Colon (tissue), 2 donors: ENCODE data around the gene GRIK3.

Experiments
- FAIRE-seq: peaks from 2 replicates; lab custom pipeline; 2012; peaks lifted over from hg19 to GRCh38; lab: Jason Lieb, UNC
- donor health status: control.
- donor health status: control.

GRIK3 gene

GRCh38 chr1:36851595-36851994 is 182.7 kb downstream of the GRIK3 start:
- FAIRE-seq = no peak

DNA sequence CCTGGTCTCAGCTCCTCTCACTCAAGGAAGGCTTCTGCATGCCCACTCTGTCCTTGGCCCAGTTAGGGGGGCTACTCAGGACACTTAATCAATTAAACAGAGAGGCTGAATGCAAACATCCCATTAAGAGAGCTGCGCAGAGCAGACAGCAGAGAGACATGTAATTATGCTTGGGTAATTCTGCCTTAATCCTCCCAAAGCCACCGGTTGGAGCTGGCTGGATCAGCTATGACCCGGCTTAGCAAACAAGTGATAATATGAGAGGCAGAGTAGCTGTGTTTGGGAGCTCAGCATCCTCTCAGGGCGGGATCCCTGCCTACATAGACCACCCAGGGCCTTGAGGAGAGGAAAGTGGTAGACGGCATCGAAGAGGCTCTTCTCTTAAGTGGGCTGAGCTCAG is 183.2 kb downstream of the GRIK3 start:
- FAIRE-seq = no peak

DNA sequence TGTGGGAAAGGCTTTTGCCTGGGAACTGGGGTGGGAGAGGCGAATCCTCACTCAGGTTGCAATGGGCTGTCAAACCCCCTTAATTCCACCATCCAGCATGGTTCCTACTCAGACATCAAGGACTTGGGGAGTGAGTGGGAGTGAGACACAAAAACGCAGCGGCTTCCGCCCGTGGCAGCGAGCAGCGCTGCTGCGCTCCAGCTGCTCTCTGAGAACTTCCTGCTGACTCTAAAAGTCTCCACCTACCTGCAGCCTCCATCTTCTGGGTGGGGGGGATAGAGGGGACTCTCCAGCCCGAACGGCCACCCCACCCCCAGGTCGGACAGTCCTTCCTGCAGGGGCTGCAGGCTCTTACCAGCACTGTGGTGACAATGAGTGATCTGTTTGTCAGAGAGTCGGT is 184.4 kb downstream of the GRIK3 start:
- no peak for FAIRE-seq

- no peak for FAIRE-seq
These were observed 186.6 kb downstream of the GRIK3 start for GRCh38 chr1:36847761-36848160.

- no peak for FAIRE-seq
These were observed 187.1 kb downstream of the GRIK3 start for GRCh38 chr1:36847186-36847585.

- no peak for FAIRE-seq
These were observed 188.0 kb downstream of the GRIK3 start for GRCh38 chr1:36846357-36846756.

DNA sequence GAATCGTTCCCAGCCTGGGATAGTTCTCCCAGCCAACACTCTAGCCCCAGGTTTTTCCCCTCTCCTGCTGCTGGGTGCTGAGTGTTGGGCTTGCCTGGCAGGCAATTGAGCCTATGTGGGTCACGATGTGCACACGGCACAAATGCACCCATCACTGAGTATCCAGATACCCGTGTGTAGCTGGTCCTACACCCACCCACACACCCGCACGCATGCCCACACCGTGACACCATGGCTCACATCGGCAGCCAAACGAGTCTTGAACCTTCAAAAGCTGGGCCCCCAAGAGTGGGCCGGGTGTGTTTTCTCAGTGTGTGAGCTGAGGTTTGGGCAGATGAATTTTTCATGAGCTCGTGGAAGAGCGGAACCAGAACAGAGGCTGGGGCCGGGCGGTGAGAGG is 188.5 kb downstream of the GRIK3 start:
- no peak for FAIRE-seq

- FAIRE-seq = no peak
These were observed 189.4 kb downstream of the GRIK3 start for GRCh38 chr1:36844917-36845316.

GRCh38 chr1:36843906-36844610 is 190.3 kb downstream of the GRIK3 start:
- FAIRE-seq = no peak

DNA sequence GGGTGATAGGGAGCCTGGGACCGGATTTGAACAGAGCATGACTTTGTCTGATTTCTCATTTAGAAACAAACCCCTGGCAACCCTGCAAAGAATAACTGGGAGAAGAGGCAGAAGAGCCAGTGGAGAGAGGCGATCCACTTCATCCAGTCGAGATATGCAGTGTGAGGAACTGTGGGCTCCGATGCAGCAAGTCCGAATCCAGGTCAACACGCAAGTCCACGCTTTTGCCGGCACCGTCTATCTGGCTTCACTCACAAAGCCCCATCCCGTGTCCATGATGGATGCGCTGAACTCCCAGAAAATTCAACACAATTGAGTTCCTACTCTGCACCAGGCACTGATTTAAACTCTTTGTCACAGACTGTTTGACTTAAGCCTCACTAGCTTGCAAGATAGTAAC is 191.3 kb downstream of the GRIK3 start:
- FAIRE-seq = no peak

DNA sequence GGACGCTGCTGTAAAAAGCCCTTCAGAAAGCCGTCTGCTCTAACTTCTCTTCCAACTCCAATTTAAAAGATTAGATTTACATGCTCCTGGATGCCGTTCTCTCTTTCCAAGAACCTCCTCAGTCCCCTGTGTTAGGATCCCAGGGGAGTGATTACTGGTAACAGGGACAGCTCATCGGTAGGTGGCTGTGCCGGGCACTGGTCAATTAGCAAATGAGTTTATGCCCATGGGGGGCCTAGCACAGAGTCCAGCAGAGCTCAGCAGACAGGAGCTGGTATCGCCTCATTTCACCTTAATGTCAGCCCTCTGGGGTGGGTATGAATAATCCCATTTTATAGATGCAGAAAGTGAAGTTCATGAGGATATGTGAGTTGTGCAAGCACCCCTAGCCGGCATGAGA is 191.9 kb downstream of the GRIK3 start:
- FAIRE-seq = no peak

DNA sequence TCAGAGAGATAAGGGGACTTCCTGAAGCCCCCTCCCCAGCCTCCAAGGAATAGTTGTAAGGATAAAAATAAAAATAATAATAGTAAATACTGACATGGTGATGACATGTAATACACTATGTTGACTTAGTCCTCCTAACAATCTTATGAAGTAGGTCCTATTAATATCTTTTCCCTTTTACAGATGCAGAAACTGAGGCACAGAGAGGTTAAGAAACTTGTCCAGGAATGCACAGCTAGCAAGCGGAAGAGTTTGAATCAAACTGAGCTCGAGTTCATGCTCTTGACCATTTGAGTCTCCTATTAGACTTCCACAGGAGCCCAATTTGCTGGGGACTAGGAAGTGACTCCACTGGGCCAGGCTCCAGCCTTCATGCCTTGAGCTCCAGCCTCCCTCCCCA is 194.8 kb downstream of the GRIK3 start:
- no peak for FAIRE-seq

DNA sequence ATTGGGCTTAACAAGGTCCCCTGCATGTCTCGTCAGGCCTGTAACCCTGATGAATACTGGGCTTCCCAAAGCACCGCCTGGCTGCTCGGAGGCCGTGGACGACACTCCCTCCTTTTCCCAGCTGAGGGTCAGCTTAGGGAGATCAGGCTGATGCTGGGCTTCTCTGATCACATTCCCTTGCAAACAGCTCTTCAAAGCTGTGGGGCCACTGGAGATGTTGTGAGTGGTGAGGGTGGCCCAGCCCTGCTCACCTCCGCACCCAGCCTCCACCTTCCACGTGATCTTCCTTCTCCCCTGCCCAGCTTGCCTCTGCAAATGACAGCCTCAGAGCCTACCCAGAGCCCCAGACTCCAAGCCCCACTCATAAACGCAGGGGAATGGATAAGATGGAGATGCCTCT is 195.4 kb downstream of the GRIK3 start:
- FAIRE-seq = no peak

DNA sequence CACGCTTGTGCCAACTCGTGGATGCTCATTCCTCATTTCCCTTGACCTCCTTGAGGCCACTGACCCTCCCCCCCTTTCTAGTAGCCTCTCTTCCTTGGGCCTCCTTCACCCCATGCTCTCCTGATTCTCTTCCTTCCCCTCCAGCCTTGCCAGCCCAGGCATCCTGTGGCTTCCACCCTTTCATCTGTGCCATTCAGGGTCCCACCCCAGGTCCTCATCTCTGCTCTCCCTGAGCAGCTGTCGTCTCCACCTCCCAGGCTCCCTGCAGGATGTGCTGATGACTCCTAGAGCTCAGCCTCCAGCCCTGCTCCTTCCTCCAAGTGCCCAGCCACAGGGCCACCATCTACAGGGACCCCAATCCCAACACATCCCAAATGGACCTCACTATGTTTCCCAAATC is 197.4 kb downstream of the GRIK3 start:
- FAIRE-seq = no peak

DNA sequence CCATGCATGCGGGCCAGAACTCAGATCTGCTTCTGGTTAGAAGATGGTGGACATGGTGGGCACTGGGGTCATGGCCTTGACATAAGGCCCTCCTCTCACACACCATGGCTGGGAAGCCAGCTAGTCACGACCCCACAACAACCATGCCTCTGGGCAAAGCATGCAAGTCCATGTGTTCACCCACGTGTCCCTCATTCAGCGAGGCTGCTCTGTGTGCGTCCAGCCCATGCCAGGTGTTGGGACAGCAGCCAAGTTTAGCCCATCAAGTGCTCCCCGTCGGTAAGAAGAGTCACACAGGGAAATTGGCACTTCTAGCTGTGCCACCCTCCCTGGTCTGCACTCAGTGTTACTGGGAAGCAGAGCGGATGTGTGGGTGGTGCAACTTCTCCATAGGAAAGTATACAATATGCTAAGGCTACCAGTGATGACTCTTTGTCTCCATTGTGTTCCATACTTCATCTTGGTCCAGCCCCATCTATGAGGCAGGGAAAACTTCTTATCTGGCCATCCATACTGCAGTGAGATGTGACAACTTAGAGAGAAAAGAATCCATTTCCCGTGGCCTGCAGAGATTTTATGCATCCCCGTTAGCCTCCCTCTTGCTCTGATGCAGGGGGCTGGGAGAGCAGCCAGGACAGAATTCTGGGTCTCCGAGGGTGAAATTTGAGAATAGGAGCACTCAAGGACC is 198.0 kb downstream of the GRIK3 start:
- FAIRE-seq = no peak

DNA sequence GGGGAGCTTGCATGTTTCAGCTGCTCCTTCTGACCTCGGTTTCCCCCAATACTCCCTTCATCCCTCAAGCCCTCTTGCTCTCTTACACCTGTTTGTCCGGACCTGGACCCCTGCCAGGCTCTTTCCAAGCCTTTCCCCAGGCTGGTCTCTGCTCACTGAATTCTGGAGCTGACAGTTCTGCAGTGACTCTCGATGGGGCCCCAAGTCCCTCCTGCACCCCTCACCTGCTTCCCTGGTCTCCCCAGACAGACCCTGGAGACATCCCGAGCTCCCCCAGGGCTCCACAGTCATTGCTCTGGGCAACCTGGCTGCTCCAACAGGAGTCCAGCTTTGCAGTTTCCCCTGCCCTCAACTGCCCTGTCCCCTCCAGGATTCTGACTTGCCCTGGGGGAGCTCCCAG is 198.6 kb downstream of the GRIK3 start:
- no peak for FAIRE-seq

DNA sequence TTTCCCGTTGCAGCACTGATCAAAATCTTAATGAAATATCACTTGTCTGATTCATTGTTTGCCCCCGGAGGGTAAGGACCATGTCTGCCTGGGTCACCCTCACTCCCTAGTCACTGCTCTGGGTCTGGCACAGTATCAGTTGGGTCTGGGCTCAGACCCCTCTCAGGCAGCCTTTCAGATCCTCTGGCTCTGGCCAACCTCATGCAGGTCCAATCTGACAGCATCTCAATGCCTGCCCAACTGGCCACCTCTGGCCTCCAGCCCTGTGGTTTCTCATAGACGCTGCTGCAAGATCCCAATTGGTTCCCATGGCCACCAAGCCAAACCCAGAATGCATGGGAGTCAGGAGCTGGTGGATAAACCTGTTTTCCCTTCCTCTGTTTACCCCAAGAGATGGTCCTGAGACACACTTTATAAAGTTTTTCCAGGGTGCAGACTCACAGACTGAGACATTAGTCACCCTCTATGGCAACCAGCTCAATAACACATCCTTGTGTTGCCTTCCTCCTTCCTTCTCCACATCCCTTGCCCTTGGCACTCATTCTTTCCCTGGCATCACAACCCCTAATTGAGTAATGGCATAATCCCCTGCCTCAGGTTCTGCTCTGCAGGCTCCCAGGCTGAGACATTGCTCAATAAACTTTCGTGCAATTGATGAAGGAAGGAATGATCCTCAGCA is 199.2 kb downstream of the GRIK3 start:
- no peak for FAIRE-seq

DNA sequence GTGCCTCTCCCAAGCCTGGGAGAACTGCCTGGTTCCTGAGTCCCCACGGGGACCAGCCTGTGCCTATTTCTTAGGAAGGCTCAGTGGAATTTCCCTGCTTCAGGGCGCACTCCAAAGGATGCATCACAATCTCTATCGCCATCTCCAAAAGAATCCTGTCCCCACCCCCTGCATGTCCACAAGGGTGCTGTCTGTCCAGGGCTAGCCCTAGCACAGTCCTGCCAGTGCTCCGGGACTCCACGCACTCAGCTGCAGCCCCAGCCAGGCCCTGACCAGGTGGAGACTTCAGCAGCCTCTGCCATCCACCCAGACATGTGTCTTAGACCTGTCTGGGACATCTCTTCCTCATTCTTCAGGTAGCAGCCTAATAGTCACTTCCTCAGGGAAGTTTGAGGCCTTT is 199.7 kb downstream of the GRIK3 start:
- no peak for FAIRE-seq

DNA sequence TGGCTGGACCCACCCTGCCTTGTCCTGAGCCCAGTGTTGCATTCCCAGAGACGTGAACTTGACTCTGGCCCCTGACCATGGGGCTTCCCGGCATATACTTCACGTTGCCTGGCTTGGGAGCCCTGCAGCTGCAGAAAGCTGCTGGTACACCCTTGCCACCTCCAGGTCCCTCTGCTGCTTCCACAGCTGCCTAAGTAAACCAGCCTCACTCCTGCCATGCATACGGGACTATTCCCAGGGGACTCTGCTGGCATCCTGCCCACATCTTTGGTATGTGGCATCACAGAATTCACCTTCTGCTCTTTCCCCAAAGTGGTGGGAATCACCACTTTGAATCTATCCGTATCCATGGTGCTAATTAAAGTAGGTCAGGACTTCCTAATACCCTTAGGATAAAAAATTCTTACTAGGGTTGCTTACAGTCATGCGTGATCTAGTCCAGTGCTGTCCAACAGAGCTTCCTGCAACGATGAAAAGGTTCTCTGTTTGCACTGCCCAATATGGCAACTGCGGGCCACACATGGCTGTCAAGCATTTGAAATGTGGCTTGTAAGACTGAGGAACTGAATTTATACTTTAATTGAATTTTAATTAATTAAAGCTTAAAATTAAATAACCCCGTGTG is 203.0 kb downstream of the GRIK3 start:
- no peak for FAIRE-seq

- no peak for FAIRE-seq
These were observed 204.4 kb downstream of the GRIK3 start for GRCh38 chr1:36829961-36830360.

- FAIRE-seq = no peak
These were observed 205.2 kb downstream of the GRIK3 start for GRCh38 chr1:36829066-36829465.

- no peak for FAIRE-seq
These were observed 209.1 kb downstream of the GRIK3 start for GRCh38 chr1:36825226-36825625.

- no peak for FAIRE-seq
These were observed 209.9 kb downstream of the GRIK3 start for GRCh38 chr1:36824390-36824861.
